ENCODE measurements around the gene EYS. TPM values are rescaled to one million over a fixed set of nuclear protein-coding genes. Genes with fewer than 3 reads are reported as not detected.

The EYS gene
- total RNA-seq, 1 experiment from 2014 or later, result not detected

DNA sequence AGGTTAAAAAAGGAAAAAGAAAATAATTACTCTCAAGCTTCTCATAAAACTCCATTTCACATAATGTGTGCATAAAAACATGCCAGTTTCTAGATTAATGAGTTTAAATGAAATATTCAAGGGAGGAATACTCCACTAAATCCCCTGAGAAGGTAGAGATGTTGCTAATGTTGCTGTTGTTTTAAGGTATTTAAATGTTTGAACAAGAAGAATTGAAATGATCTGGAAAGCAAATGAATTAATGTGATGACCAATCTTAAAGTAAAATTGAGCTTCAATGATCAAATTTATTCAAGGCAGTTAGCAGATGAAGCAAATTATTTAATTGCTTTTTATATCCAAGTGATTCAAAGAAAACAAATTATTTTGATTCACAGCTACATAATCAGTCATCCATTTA, 804.4 kb downstream of the EYS start:
- H3K36me3 ChIP-seq (ENCODE audit: control insufficient read depth, insufficient read depth, low read length), result no peaks in the 10 kb centered on the region
- H3K9me3 ChIP-seq, result no peaks in the 10 kb centered on the region
- ChIA-PET CTCF (no interaction called here), POLR2A (no interaction called here)
- no peaks in the 10 kb centered on the region for H3K4me1 ChIP-seq
- H3K27me3 ChIP-seq (replicated peaks; ENCODE audit: control insufficient read depth, insufficient read depth, low read length), result no peaks in the 10 kb centered on the region
- TF ChIP-seq, protein P1, sequence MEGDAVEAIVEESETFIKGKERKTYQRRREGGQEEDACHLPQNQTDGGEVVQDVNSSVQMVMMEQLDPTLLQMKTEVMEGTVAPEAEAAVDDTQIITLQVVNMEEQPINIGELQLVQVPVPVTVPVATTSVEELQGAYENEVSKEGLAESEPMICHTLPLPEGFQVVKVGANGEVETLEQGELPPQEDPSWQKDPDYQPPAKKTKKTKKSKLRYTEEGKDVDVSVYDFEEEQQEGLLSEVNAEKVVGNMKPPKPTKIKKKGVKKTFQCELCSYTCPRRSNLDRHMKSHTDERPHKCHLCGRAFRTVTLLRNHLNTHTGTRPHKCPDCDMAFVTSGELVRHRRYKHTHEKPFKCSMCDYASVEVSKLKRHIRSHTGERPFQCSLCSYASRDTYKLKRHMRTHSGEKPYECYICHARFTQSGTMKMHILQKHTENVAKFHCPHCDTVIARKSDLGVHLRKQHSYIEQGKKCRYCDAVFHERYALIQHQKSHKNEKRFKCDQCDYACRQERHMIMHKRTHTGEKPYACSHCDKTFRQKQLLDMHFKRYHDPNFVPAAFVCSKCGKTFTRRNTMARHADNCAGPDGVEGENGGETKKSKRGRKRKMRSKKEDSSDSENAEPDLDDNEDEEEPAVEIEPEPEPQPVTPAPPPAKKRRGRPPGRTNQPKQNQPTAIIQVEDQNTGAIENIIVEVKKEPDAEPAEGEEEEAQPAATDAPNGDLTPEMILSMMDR (IDR thresholded peaks at IDR 0.05; ENCODE audit: insufficient read depth in 1 of 2, low read depth in 1 of 2, low read length in 1 of 2, severe bottlenecking in 1 of 2, unreplicated experiment in 1 of 2), result no peak
- no peak for DNase-seq
- no TSS peak for BruUV-seq (replicated peaks)
- intact Hi-C loops (cut with micrococcal nuclease; ENCODE audit: unreplicated experiment), result no loop called here
- H3K4me3 ChIP-seq (ENCODE audit: low read depth, low read length), result no peak overlapping the region
- Mint-ChIP-seq H3K4me1 (ENCODE audit: low read depth, unreplicated experiment) (no peaks in the 10 kb centered on the region), H3K27me3 (ENCODE audit: insufficient read depth, unreplicated experiment) (peaks cover 3% of the 10 kb centered on the region), H3K36me3 (ENCODE audit: insufficient read depth, unreplicated experiment) (no peaks in the 10 kb centered on the region), H3K27ac (ENCODE audit: unreplicated experiment) (no peak overlapping the region), H3K9me3 (ENCODE audit: unreplicated experiment) (no peaks in the 10 kb centered on the region), H3K4me3 (ENCODE audit: unreplicated experiment) (no peak overlapping the region)

DNA sequence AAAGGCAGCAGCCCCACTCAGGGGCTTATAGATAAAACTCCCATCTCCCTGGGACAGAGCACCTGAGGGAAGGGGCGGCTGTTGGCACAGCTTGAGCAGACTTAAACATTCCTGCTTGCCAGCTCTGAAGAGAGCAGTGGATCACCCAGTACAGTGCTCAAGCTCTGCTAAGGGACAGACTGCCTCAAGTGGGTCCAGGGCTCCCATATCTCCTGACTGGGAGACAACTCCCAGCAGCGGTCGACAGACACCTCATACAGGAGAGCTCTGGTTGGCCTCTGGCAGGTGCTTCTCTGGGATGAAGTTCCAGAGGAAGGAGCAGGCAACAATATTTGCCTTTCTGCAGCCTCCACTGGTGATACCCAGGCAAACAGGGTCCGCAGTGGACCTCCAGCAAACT, 810.1 kb downstream of the EYS start:
- POLR2A ChIA-PET, result no interaction called here

GRCh38 chr6:64895945-64896344, 811.1 kb downstream of the EYS start:
- CTCF ChIA-PET, result no interaction called here
- POLR2A ChIA-PET, result no interaction called here
- BruUV-seq (replicated peaks), result no TSS peak
- Histone ChIP-seq H3K36me3 (ENCODE audit: control insufficient read depth, insufficient read depth, low read length) (no peaks in the 10 kb centered on the region), H3K4me1 (no peaks in the 10 kb centered on the region), H3K4me3 (ENCODE audit: low read depth, low read length) (no peak overlapping the region), H3K9me3 (no peaks in the 10 kb centered on the region), H3K27me3 (replicated peaks; ENCODE audit: control insufficient read depth, insufficient read depth, low read length) (no peaks in the 10 kb centered on the region)
- no peak for DNase-seq
- H3K9me3 Mint-ChIP-seq (ENCODE audit: unreplicated experiment), result no peaks in the 10 kb centered on the region
- H3K36me3 Mint-ChIP-seq (ENCODE audit: insufficient read depth, unreplicated experiment), result no peaks in the 10 kb centered on the region
- peaks cover 5% of the 10 kb centered on the region for H3K27me3 Mint-ChIP-seq (ENCODE audit: insufficient read depth, unreplicated experiment)
- no peak overlapping the region for H3K4me3 Mint-ChIP-seq (ENCODE audit: unreplicated experiment)
- H3K4me1 Mint-ChIP-seq (ENCODE audit: low read depth, unreplicated experiment), result no peaks in the 10 kb centered on the region
- no peak overlapping the region for H3K27ac Mint-ChIP-seq (ENCODE audit: unreplicated experiment)
- intact Hi-C loops (cut with micrococcal nuclease; ENCODE audit: unreplicated experiment), result no loop called here
- TF ChIP-seq, protein P1 (IDR thresholded peaks at IDR 0.05; ENCODE audit: insufficient read depth in 1 of 2, low read depth in 1 of 2, low read length in 1 of 2, severe bottlenecking in 1 of 2, unreplicated experiment in 1 of 2), result no peak

More for the DNA sequence above, 810.1 kb downstream of the EYS start:
- intact Hi-C loops (cut with micrococcal nuclease; ENCODE audit: unreplicated experiment), result no loop called here
- no peak overlapping the region for H3K4me3 Mint-ChIP-seq (ENCODE audit: unreplicated experiment)
- H3K9me3 Mint-ChIP-seq (ENCODE audit: unreplicated experiment), result no peaks in the 10 kb centered on the region
- TF ChIP-seq, protein P1 (IDR thresholded peaks at IDR 0.05; ENCODE audit: insufficient read depth in 1 of 2, low read depth in 1 of 2, low read length in 1 of 2, severe bottlenecking in 1 of 2, unreplicated experiment in 1 of 2), result no peak
- H3K36me3 Mint-ChIP-seq (ENCODE audit: insufficient read depth, unreplicated experiment), result no peaks in the 10 kb centered on the region
- Histone ChIP-seq H3K9me3 (no peaks in the 10 kb centered on the region), H3K4me3 (ENCODE audit: low read depth, low read length) (no peak overlapping the region), H3K4me1 (no peaks in the 10 kb centered on the region), H3K27me3 (replicated peaks; ENCODE audit: control insufficient read depth, insufficient read depth, low read length) (no peaks in the 10 kb centered on the region), H3K36me3 (ENCODE audit: control insufficient read depth, insufficient read depth, low read length) (no peaks in the 10 kb centered on the region)
- no peak overlapping the region for H3K27ac Mint-ChIP-seq (ENCODE audit: unreplicated experiment)
- DNase-seq, result no peak
- CTCF ChIA-PET, result no interaction called here
- no peaks in the 10 kb centered on the region for H3K4me1 Mint-ChIP-seq (ENCODE audit: low read depth, unreplicated experiment)
- BruUV-seq (replicated peaks), result no TSS peak
- H3K27me3 Mint-ChIP-seq (ENCODE audit: insufficient read depth, unreplicated experiment), result peaks cover 3% of the 10 kb centered on the region

All from Caco-2 (cell line).